GM19468 (cell line): ENCODE measurements around the gene CTSD.

Source experiments
- ATAC-seq: cut with Tn5 transposase; IDR thresholded peaks from one replicate; pipeline ENCODE4 v1.9.1; 2021; ENCODE audit warnings: mild to moderate bottlenecking, moderate library complexity, moderate number of reproducible peaks; ENCODE audit not compliant: unreplicated experiment; ENCODE audit errors: extremely low read depth

CTSD gene

DNA sequence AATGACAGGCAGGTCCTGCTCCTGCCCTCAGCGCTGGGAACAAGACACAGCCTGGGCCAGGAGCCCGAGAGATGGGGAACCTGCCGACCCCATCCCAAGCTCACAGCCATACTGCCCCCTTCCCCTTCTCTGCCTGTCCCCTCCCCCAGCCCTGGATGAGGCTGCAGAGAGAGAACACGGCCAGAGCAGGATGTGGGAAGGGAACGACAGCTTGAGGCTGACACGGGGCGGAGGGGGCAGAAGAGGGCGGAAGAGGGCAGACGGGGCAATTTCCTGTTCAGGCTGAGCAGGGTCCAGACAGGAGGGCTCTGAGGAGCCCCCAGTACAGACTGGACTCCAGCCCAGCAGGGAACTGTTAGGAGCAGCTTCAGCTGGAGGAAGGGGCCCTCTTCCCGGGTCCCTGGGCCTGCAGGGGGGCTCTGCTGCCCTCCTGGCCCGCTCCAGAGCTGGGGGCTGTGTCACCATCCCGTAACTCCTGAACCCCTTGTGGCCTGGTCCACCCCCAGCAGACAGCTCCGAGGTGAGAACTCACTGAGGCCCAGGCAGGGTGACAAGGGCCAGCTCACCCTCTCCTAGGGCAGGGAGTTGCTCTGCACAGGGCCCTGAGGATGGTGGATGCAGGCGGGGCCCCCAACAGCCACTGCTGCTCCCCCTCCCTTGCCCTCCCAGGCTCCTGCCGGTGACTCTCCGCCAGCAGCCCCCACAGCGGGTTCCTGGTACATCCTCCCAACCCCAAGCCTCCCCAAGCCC lies 5.7 kb downstream of the CTSD start:
- no peak for ATAC-seq

DNA sequence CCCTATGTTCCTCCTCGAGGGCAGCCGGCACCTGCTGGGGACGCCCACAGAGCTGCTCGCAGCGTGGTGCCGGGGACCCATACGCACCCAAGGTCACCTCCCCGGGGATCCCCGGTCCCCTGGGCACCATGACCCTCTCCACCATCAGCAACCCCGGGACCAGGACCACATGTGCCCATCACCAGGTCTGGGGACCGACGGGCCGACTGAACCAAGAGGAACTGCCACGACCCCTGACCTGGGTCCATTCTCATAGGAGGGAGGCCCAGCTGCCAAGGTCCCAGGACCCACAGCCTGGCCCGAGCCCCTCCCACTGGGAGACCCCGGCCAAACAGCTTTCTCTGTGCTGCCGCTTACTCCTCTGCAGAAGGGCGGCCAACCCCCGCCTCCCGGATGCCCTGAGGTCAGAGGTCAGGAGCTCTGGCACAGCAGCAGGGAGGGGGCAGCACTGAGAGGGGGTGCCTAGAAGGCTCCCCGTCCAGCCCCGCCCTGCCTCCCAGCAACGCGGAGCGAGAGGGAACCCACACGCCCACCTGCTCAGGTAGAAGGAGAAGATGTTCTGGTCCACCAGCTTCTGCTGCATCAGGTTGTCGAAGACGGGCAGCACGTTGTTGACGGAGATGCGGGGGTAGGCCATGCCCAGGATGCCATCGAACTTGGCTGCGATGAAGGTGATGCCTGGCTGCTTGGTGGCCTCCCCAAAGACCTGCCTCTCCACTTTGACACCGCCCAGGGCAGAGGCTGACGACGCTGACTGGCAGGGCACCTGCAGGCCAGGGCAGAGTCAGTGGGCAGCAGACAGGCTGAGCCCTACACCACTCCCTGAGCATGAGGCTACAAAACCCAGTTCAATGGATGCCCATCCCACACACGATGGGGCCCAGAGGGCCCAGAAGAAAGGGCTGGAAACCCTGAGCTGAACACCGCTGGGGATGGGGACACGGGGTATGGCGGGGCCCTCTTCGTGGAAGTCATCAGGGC lies 6.6 kb downstream of the CTSD start:
- no peak for ATAC-seq

DNA sequence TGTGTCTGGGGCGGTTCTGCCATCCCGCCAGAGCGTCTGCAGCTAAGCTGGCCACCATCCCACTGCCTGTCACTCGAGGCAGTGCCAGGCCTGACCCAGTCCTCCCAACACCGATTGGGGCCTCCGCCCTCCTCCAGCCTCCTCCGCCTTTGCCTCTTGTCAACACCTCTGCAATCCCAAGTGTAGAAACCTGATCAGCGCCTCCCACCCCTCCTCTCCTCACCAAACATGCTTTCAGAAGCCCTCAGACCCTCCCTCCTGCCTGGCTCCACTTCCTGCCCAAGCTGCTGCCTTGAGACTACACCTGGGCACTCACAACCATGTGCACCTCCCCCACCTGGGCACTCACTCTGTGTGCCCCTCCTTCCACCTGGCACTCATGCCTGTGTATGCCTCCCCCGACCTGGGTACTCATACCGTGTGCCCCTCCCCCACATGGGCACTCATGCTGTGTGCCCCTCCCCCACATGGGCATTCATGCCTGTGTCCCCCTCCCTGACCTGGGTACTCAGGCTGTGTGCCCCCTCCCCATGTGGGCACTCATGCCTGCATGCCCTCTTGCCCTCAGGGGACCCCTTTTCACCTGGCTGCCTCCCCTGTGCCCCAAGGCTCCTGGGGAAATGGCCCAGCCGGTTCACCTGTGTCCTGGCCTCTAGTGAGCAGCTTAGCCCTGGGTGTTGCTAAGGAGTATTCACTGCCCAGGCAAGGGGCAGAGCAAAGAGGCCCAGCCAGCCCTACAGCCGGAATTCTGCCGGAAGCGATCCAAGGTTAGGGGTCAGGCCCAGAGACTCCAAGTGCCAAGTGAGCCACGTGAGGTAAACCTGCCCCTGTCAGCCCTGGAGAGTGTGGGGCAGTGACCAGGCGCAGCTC lies 7.8 kb downstream of the CTSD start:
- no peak for ATAC-seq

DNA sequence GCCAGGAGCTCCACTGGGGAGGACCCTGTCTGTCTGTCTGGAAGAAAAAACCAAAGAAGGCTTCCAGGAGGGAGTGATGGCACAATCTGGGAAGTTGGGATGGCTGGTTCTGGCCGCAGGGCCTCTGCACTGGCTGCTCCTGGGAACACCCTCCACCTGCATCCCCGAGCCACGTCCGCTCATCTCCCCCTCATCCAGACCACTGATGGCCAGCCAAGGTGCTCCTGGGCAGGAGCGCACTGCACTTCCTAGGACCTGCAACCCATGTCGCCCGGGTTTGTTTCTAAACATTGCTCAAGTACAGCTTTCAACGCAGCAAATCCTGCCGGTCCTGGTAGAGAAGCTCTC lies 8.4 kb downstream of the CTSD start:
- no peak for ATAC-seq

GRCh38 chr11:1754376-1755150 lies 9.2 kb downstream of the CTSD start:
- no peak for ATAC-seq

GRCh38 chr11:1753929-1754305 lies 9.8 kb downstream of the CTSD start:
- no peak for ATAC-seq

- no peak for ATAC-seq
These were observed 10.3 kb downstream of the CTSD start for GRCh38 chr11:1753229-1753928.

- ATAC-seq = no peak
These were observed 10.9 kb downstream of the CTSD start for GRCh38 chr11:1752907-1753228.

DNA sequence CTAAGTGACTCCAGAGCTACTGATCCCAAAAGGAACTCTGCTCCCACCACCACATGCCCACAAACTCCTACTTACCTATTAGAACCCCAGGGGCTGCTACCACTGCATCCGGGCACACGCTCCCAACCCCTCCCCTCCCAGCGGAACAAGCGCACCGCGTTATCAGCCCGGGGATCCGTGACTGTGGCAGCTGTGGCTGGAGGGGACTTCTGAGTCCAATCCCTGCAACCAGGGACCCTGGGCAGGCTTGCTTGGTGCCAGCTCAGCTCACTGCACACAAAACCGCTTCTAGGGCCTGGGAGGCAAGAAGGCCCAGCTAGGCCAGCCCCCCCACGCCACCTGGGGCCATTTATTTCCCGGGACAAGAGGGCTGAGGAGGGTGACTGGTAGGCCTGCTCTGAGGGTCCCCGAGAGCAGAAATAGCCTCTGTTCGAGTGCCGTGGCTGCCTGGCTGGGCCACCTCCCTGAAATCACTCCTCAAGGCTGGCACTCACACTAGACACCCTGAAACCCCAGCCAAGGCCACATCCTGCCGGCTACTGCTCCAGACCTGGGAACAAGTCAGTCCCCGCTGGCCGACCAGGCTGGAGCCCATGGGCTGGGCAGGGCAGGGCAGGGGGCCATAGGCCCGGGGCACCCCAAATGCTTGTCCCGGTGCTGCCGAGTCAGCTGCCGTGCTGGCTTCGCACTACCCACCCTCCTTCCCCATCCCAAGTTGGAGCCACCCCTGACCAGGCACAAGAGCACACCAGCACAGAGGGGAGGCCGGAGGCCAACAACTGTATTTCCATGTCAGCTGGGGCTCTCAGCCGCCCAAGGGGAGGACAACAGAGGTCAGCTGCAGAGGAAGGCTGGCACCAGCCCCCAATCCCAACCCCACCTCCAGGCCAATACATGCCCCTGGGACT lies 11.5 kb downstream of the CTSD start:
- no peak for ATAC-seq

DNA sequence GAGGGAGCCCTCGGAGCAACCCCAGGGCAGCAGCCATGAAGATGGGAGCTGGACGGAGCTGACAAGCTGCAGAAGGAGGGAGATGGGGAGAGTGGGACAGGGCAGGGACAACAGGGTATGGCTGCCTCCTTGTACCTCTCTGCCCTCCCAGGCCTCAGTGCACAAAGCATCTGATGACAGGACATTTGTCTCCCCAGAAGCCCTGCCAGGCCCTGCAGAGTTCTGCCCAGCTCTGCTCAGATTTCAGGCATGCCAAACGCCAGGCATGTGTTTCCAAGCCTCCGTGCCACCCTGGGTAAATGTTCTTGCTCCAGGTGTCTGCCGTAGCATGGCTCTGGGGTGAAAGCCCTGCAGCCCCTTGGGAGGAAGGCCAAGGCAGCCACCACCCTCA lies 12.2 kb downstream of the CTSD start:
- ATAC-seq = no peak

- ATAC-seq = no peak
These were observed 12.7 kb downstream of the CTSD start for GRCh38 chr11:1750840-1751530.

DNA sequence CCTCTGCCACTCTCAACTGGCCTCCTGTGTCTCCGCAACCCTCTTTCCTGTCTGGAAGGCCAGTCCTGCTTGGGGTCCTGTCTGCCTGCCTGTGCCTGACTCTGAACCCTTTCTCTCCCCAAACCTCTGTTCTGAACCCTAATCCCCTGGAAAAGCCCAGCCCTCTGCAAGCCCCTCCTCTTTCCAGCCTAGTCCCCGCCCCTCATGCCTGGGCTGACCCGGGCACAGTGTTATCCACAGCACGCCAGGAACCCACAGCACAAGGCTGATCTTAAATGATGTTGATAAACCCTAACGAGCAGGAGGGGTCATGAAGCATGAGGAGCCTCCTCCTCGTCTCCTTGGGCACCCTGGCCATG lies 13.3 kb downstream of the CTSD start, which contains the start of gene IFITM10:
Gene IFITM10, minus strand, starts transcription at position 115 of the 359 bp plus-strand sequence. CDS start 153 bp downstream, outside the sequence.
- no peak for ATAC-seq

DNA sequence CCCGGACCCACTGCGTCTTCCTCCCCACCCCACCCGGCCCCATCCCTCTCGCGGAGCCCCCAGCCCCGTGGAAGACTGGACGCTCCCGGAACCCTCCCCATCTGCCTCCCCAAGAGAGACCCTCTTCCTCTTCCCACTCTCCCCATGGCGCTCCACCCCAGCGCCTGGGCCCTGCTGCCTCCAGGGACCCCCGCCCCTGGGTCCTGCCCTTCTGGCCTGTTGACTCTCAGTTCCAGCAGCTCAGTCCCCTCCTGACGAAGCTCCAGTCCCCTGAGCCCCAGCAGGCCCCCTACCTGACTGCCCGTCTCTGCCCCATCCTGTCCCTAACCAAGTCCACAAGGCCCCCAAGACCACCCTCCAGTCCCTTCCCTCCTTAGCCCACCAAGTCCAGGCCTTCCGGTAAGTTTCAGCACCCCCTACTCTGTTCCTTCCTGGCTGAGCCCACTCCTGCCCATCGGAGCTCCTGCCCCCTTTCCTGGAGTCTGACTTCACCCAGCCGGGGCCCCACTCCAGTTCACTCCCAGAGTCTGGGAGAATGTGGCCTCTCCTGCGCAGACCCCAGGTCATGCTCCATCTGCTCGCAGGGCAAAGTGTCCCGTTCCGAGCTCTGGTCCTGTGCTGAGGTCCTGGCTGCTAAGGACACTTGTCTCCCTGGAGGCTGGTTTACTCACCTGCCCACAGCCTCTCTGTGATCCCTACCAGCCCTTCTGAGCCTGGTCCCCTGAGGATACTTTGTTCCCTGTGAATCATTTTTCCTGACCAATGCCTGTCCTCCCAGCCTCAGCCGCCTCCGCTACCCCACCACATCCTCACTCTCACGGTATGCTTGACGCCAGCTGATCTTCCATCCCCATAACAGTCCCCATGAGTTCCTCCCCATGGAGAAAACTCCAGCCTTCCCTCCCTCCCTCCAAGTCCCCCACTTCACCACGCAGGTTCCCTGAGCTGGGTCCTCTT lies 14.1 kb downstream of the CTSD start:
- ATAC-seq = no peak

GRCh38 chr11:1748636-1749394 lies 14.9 kb downstream of the CTSD start:
- ATAC-seq = no peak

- ATAC-seq = no peak
These were observed 15.7 kb downstream of the CTSD start for GRCh38 chr11:1747753-1748635.
